ENCODE results near the gene SYNE1. TPM values are rescaled to one million over a fixed set of nuclear protein-coding genes. Genes with fewer than 3 reads are reported as not detected.
A peak's percentile ranks its signal among the peaks of the same experiment; 100 is the strongest.

The SYNE1 gene
- total RNA-seq, 1 experiment from 2014 or later = 23.0 TPM

DNA sequence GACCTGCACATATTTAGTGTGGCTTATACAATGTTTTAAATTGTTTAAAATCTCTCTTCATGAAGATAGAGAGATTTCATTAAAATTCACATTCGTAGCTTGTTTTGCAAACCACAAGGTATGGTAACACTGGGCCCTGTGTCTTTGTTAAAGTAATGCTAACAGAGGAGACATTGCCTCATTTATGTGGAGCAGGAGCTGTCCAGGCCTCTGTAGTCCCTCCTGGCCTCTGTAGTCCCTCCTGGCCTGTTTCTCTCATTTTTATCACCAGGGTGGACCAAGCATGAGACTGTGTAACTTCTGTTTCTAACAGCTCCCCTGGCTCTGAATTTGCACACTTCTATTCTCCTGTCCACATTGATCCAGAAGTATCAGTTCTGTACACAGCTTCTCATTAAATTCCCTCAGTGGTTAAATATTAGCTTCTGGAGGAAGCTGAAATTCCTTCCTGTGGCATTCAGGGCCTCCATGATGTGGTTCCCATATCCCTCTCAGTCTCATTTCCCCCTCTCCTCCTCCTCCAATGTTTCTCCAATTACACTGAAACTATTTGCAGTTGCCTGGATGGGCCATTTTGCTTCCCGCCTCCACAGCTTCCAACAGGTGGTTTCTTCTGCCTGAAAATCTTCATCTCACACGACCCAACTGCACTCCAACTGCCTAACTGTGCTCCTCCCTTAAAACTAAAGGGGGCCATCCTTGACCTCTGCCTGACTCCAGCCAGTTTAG, 340.4 kb downstream of the SYNE1 start:
- Histone ChIP-seq H3K9me3 (no peaks in the 10 kb centered on the region), H3K4me1 (peaks cover 19% of the 10 kb centered on the region), H3K27me3 (replicated peaks; ENCODE audit: control insufficient read depth, insufficient read depth, low read length) (no peaks in the 10 kb centered on the region), H3K36me3 (ENCODE audit: control insufficient read depth, insufficient read depth, low read length) (no peaks in the 10 kb centered on the region; the same call in 1 of the 2 replicates), H3K4me3 (ENCODE audit: low read depth, low read length) (no peak overlapping the region)
- no TSS peak for BruUV-seq (replicated peaks)
- TF ChIP-seq, protein P1, sequence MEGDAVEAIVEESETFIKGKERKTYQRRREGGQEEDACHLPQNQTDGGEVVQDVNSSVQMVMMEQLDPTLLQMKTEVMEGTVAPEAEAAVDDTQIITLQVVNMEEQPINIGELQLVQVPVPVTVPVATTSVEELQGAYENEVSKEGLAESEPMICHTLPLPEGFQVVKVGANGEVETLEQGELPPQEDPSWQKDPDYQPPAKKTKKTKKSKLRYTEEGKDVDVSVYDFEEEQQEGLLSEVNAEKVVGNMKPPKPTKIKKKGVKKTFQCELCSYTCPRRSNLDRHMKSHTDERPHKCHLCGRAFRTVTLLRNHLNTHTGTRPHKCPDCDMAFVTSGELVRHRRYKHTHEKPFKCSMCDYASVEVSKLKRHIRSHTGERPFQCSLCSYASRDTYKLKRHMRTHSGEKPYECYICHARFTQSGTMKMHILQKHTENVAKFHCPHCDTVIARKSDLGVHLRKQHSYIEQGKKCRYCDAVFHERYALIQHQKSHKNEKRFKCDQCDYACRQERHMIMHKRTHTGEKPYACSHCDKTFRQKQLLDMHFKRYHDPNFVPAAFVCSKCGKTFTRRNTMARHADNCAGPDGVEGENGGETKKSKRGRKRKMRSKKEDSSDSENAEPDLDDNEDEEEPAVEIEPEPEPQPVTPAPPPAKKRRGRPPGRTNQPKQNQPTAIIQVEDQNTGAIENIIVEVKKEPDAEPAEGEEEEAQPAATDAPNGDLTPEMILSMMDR (IDR thresholded peaks at IDR 0.05; ENCODE audit: insufficient read depth in 1 of 2, low read depth in 1 of 2, low read length in 1 of 2, severe bottlenecking in 1 of 2, unreplicated experiment in 1 of 2) = no peak
- H3K27me3 Mint-ChIP-seq (ENCODE audit: insufficient read depth, unreplicated experiment) = no peaks in the 10 kb centered on the region
- CTCF ChIA-PET = interaction anchor here (1.2 kb wide), 1 partner anchor 42 kb away, joined by 5 read pairs; no protein-coding TSS in a partner anchor
- peaks cover 31% of the 10 kb centered on the region for H3K4me1 Mint-ChIP-seq (ENCODE audit: low read depth, unreplicated experiment)
- no peak for DNase-seq
- intact Hi-C loops (cut with micrococcal nuclease; ENCODE audit: unreplicated experiment) = no loop called here
- H3K4me3 Mint-ChIP-seq (ENCODE audit: unreplicated experiment) = no peak overlapping the region
- POLR2A ChIA-PET = no interaction called here
- H3K36me3 Mint-ChIP-seq (ENCODE audit: insufficient read depth, unreplicated experiment) = peaks cover 2% of the 10 kb centered on the region
- H3K27ac Mint-ChIP-seq (ENCODE audit: unreplicated experiment) = peak overlapping the region; percentile 73
- no peaks in the 10 kb centered on the region for H3K9me3 Mint-ChIP-seq (ENCODE audit: unreplicated experiment)

- intact Hi-C loops (cut with micrococcal nuclease; ENCODE audit: unreplicated experiment) = no loop called here
- no peaks in the 10 kb centered on the region for H3K36me3 Mint-ChIP-seq (ENCODE audit: insufficient read depth, unreplicated experiment)
Measured at GRCh38 chr6:152295920-152296319, 341.2 kb downstream of the SYNE1 start.

DNA sequence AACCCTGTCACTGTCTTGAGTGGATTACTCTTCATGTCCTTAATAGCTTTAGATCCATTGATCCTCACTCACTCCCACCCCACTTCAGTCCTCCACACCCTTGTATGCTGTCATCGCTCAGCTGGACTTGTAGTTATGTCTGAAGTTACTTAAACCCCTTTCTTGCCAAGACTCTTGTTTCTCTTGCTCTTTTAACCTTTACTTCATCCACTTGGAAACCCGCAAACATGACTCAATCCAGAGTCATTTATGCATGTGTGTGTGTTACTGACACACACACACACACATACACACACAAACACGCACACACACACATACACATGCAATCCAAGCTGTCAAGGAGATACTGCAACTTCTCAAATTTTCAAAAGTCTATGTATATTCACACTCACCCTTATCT, 341.8 kb downstream of the SYNE1 start:
- H3K4me1 Mint-ChIP-seq (ENCODE audit: low read depth, unreplicated experiment) = peaks cover 23% of the 10 kb centered on the region
- Histone ChIP-seq H3K9me3 (no peaks in the 10 kb centered on the region), H3K36me3 (ENCODE audit: control insufficient read depth, insufficient read depth, low read length) (no peaks in the 10 kb centered on the region; the same call in 1 of the 2 replicates), H3K4me1 (peaks cover 19% of the 10 kb centered on the region), H3K4me3 (ENCODE audit: low read depth, low read length) (no peak overlapping the region), H3K27me3 (replicated peaks; ENCODE audit: control insufficient read depth, insufficient read depth, low read length) (no peaks in the 10 kb centered on the region)
- no peaks in the 10 kb centered on the region for H3K9me3 Mint-ChIP-seq (ENCODE audit: unreplicated experiment)
- H3K4me3 Mint-ChIP-seq (ENCODE audit: unreplicated experiment) = no peak overlapping the region
- intact Hi-C loops (cut with micrococcal nuclease; ENCODE audit: unreplicated experiment) = no loop called here
- no peaks in the 10 kb centered on the region for H3K27me3 Mint-ChIP-seq (ENCODE audit: insufficient read depth, unreplicated experiment)
- no TSS peak for BruUV-seq (replicated peaks)
- no peaks in the 10 kb centered on the region for H3K36me3 Mint-ChIP-seq (ENCODE audit: insufficient read depth, unreplicated experiment)
- DNase-seq = no peak
- TF ChIP-seq, protein P1 (IDR thresholded peaks at IDR 0.05; ENCODE audit: insufficient read depth in 1 of 2, low read depth in 1 of 2, low read length in 1 of 2, severe bottlenecking in 1 of 2, unreplicated experiment in 1 of 2) = no peak
- H3K27ac Mint-ChIP-seq (ENCODE audit: unreplicated experiment) = peak overlapping the region; percentile 58
- CTCF ChIA-PET = no interaction called here
- POLR2A ChIA-PET = no interaction called here

More at GRCh38 chr6:152295920-152296319, 341.2 kb downstream of the SYNE1 start:
- H3K4me3 ChIP-seq (ENCODE audit: low read depth, low read length) = no peak overlapping the region
- H3K9me3 ChIP-seq = no peaks in the 10 kb centered on the region
- POLR2A ChIA-PET = no interaction called here
- no peaks in the 10 kb centered on the region for H3K27me3 ChIP-seq (replicated peaks; ENCODE audit: control insufficient read depth, insufficient read depth, low read length)
- CTCF ChIA-PET = no interaction called here
- no TSS peak for BruUV-seq (replicated peaks)
- TF ChIP-seq, protein P1 (IDR thresholded peaks at IDR 0.05; ENCODE audit: insufficient read depth in 1 of 2, low read depth in 1 of 2, low read length in 1 of 2, severe bottlenecking in 1 of 2, unreplicated experiment in 1 of 2) = no peak
- no peaks in the 10 kb centered on the region for H3K27me3 Mint-ChIP-seq (ENCODE audit: insufficient read depth, unreplicated experiment)
- H3K4me1 ChIP-seq = peaks cover 19% of the 10 kb centered on the region
- no peak overlapping the region for H3K27ac Mint-ChIP-seq (ENCODE audit: unreplicated experiment)
- no peaks in the 10 kb centered on the region for H3K9me3 Mint-ChIP-seq (ENCODE audit: unreplicated experiment)
- no peak overlapping the region for H3K4me3 Mint-ChIP-seq (ENCODE audit: unreplicated experiment)
- peaks cover 29% of the 10 kb centered on the region for H3K4me1 Mint-ChIP-seq (ENCODE audit: low read depth, unreplicated experiment)
- H3K36me3 ChIP-seq (ENCODE audit: control insufficient read depth, insufficient read depth, low read length) = no peaks in the 10 kb centered on the region; the same call in 1 of the 2 replicates
- no peak for DNase-seq

All from Caco-2 (cell line).